Endothelial cell of umbilical vein (primary cell): ENCODE data around the gene TOB1. TPM values are rescaled to one million over a fixed set of nuclear protein-coding genes. Genes with fewer than 3 reads are reported as not detected.

Source experiments
- BruUV-seq: library from RNA; stranded (reverse); fragments of 400-500 nt; replicated peaks from 2 replicates; lab custom pipeline; 2021; lab: Mats Ljungman, UMichigan
- CTCF ChIA-PET: fragments of 300-600, 350-600 bp; sonication (Branson Sonifier 250); formaldehyde crosslinking; loops from one replicate; lab custom pipeline; 2021; ENCODE audit warnings: antibody characterized with exemption, inconsistent platforms; lab: Charles Lee
- POLR2A ChIA-PET: fragments of 300-600, 350-600 bp; sonication (Branson Sonifier 250); formaldehyde crosslinking; loops from one replicate; lab custom pipeline; 2021; ENCODE audit warnings: antibody characterized with exemption, inconsistent platforms; lab: Charles Lee
- DNase-seq: peaks from one replicate; pipeline ENCODE4 v3.0.0-alpha.2; 2011; ENCODE audit warnings: low read depth, low spot score
- FAIRE-seq: peaks from 2 replicates; lab custom pipeline; 2011; peaks lifted over from hg19 to GRCh38; lab: Jason Lieb, UNC
- H2AFZ ChIP-seq: 2 replicates; pipeline ENCODE4 v1.6.0; 2012; ENCODE audit warnings: low read depth, low read length, control low read depth, inconsistent platforms
- H3K27ac ChIP-seq: 2 replicates; pipeline ENCODE4 v1.5.1; 2011; ENCODE audit warnings: low read depth, mild to moderate bottlenecking, control low read depth, low read length, moderate library complexity; ENCODE audit not compliant: insufficient read depth
- H3K27me3 ChIP-seq, 2 experiments: 2 replicates each; pipeline versions ENCODE4 v1.6.0 to v1.6.1; 2011; ENCODE audit warnings: low read length in 2 of 2, mixed read lengths in 1 of 2; ENCODE audit not compliant: control insufficient read depth in 2 of 2, insufficient read depth in 2 of 2
- H3K36me3 ChIP-seq, 2 experiments: 2 replicates in 1 of 2; 3 replicates in 1 of 2; pipeline ENCODE4 v1.5.1; 2011; ENCODE audit warnings: low read length in 2 of 2, mild to moderate bottlenecking in 1 of 2, moderate library complexity in 1 of 2; ENCODE audit not compliant: control insufficient read depth in 2 of 2, insufficient read depth in 2 of 2; ENCODE audit errors: extremely low read depth in 1 of 2
- H3K4me1 ChIP-seq: 3 replicates; pipeline ENCODE4 v1.5.1; 2011; ENCODE audit warnings: mild to moderate bottlenecking, low read length; ENCODE audit not compliant: control insufficient read depth, insufficient read depth; ENCODE audit errors: extremely low read depth
- H3K4me2 ChIP-seq: 2 replicates; pipeline ENCODE4 v1.6.1; 2011; ENCODE audit warnings: low read length, control low read depth, mixed read lengths; ENCODE audit not compliant: insufficient read depth
- H3K4me3 ChIP-seq, 3 experiments: fragments of 200-600 bp in 1 of 3; sonication (generic), shearing (Covaris generic) in 1 of 3; replicated peaks in 1 of 3; 2 replicates each; pipeline ENCODE4 v1.5.1; 2011 to 2016; ENCODE audit warnings: control low read depth in 3 of 3, low read length in 3 of 3, mild to moderate bottlenecking in 2 of 3, inconsistent platforms in 1 of 3, low read depth in 1 of 3, moderate library complexity in 1 of 3; ENCODE audit not compliant: insufficient read depth in 1 of 3
- H3K79me2 ChIP-seq: 2 replicates; pipeline ENCODE4 v1.6.0; 2012; ENCODE audit warnings: low read length, inconsistent platforms; ENCODE audit not compliant: control insufficient read depth, insufficient read depth
- H3K9ac ChIP-seq: replicated peaks from 2 replicates; pipeline ENCODE3; 2011; ENCODE audit warnings: low read length, control low read depth; ENCODE audit not compliant: insufficient read depth; ENCODE audit errors: extremely low read depth
- H3K9me1 ChIP-seq: replicated peaks from 3 replicates; pipeline ENCODE4 v1.6.0; 2011; ENCODE audit warnings: mild to moderate bottlenecking, low read length; ENCODE audit not compliant: control insufficient read depth, insufficient read depth; ENCODE audit errors: extremely low read depth
- H3K9me3 ChIP-seq: replicated peaks from 2 replicates; pipeline ENCODE4 v1.5.1; 2012; ENCODE audit warnings: low read length, inconsistent platforms; ENCODE audit not compliant: control insufficient read depth, insufficient read depth
- H4K20me1 ChIP-seq: replicated peaks from 2 replicates; pipeline ENCODE3; 2011; ENCODE audit warnings: mild to moderate bottlenecking, low read length; ENCODE audit not compliant: control insufficient read depth, insufficient read depth; ENCODE audit errors: extremely low read depth
- EZH2 ChIP-seq: IDR thresholded peaks from 2 replicates; pipeline ENCODE4 v1.6.1; 2012; ENCODE audit warnings: borderline replicate concordance, low read depth, mild to moderate bottlenecking, moderate library complexity, low read length, inconsistent platforms; ENCODE audit not compliant: severe bottlenecking
- FOS ChIP-seq: IDR thresholded peaks from 2 replicates; pipeline ENCODE4 v1.6.1; 2011; ENCODE audit warnings: mild to moderate bottlenecking, low read length, moderate library complexity, borderline replicate concordance; ENCODE audit not compliant: insufficient read depth
- GATA2 ChIP-seq: IDR thresholded peaks from 2 replicates; pipeline ENCODE4 v1.7.0; 2011; ENCODE audit warnings: low read depth, mild to moderate bottlenecking, moderate library complexity, mixed read lengths, low read length; ENCODE audit not compliant: insufficient read length, insufficient read depth
- JUN ChIP-seq: IDR thresholded peaks from 2 replicates; pipeline ENCODE4 v1.6.1; 2011; ENCODE audit warnings: borderline replicate concordance, low read depth; ENCODE audit not compliant: insufficient read length, insufficient read depth
- MYC ChIP-seq: IDR thresholded peaks from one replicate; pipeline ENCODE4 v1.6.1; 2011; ENCODE audit warnings: mild to moderate bottlenecking, low read depth, low read length
- POLR2A ChIP-seq: IDR thresholded peaks from 2 replicates; pipeline ENCODE4 v1.6.1; 2012; ENCODE audit warnings: low read depth, mild to moderate bottlenecking, control low read depth, low read length
- POLR2AphosphoS5 ChIP-seq: IDR thresholded peaks from 2 replicates; pipeline ENCODE4 v1.6.1; 2012; ENCODE audit warnings: low read depth, mild to moderate bottlenecking, control low read depth, low read length, moderate library complexity; ENCODE audit not compliant: insufficient read depth
- dilution Hi-C: fragments of 300-500 bp; cut with MboI; formaldehyde crosslinking; loops from one replicate; pipeline ENCODE4 v1.15.0; 2019; ENCODE audit warnings: low sequenced_read_pairs; ENCODE audit not compliant: extremely low pct_ligation_motif_present
- intact Hi-C: fragments of 100-400 bp; cut with micrococcal nuclease; formaldehyde crosslinking; loops from one replicate; pipeline ENCODE4 v1.10.0; 2022
- polyA plus RNA-seq, 4 experiments: library from polyadenylated mRNA; depleted of rRNA in 3 of 4; stranded (reverse) in 3 of 4; unstranded in 1 of 4; fragments of >200 nt; gene quantifications; 2 replicates each; pipeline versions ENCODE4 v1.2.1 to v1.2.3, GENCODE V29; 2011 to 2012; ENCODE audit warnings: missing spikeins in 1 of 4
- total RNA-seq: library from RNA; stranded (reverse); gene quantifications from 2 replicates; pipeline ENCODE4 v1.2.3, GENCODE V29; 2021
- TF ChIP-seq, protein P1 (sequence below), 2 donors: IDR thresholded peaks; 1 replicate in 1 of 2; 2 replicates in 1 of 2; pipeline ENCODE4 v1.5.1; 2011; ENCODE audit warnings: low read length in 2 of 2, mild to moderate bottlenecking in 2 of 2, moderate library complexity in 2 of 2, control low read depth in 1 of 2, inconsistent platforms in 1 of 2, low read depth in 1 of 2; ENCODE audit not compliant: insufficient read depth in 1 of 2; ENCODE audit errors: extremely low read depth in 1 of 2
- TF ChIP-seq, protein P2 (sequence below): IDR thresholded peaks from 2 replicates; pipeline ENCODE4 v1.6.1; 2011; ENCODE audit not compliant: insufficient read depth, insufficient read length

TOB1 gene
- total and polyA plus RNA-seq, 2 donors (not counting 3 experiments of a cell fraction or from before 2014, with no cell fraction given) = 3.3 to 12.9 TPM

DNA sequence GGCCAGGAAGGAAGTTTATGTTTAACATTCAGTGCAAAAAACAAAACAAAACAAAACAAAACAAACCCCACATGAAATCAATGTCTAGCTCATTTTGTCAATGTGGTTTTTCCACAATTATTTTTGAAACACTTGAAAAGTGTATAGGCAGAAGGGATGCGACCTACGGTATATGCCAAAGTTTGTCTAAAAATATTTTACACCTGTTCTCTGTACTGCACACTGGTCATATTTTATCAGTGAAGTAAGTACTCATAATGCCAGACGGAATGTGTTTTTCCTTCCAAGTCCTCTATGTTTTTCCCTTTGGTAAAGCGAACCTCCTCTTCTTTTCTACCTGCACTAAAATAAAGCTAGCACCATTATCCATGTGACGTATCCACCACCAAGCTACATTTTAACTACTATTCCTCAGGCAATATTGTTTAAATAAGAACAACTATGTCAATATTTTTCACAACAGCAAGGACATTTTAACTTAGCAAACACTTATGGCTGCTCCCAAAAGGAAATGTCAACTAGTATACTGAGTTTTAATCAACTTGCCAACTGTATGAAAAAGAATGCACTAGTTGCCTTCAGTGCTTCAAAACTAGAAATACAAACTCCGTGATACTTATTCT, 10.3 kb downstream of the TOB1 start:
- peaks cover 7 to 16% of the 10 kb centered on the region in 2 experiments for H3K27me3 ChIP-seq
- DNase-seq (no peak), FAIRE-seq (no peak)
- no peak for TF ChIP-seq JUN
- TF ChIP-seq GATA2 = no peak
- TF ChIP-seq, protein P1, sequence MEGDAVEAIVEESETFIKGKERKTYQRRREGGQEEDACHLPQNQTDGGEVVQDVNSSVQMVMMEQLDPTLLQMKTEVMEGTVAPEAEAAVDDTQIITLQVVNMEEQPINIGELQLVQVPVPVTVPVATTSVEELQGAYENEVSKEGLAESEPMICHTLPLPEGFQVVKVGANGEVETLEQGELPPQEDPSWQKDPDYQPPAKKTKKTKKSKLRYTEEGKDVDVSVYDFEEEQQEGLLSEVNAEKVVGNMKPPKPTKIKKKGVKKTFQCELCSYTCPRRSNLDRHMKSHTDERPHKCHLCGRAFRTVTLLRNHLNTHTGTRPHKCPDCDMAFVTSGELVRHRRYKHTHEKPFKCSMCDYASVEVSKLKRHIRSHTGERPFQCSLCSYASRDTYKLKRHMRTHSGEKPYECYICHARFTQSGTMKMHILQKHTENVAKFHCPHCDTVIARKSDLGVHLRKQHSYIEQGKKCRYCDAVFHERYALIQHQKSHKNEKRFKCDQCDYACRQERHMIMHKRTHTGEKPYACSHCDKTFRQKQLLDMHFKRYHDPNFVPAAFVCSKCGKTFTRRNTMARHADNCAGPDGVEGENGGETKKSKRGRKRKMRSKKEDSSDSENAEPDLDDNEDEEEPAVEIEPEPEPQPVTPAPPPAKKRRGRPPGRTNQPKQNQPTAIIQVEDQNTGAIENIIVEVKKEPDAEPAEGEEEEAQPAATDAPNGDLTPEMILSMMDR (IDR thresholded peaks at IDR 0.05; ENCODE audit: extremely low read depth in 1 of 2, insufficient read depth in 1 of 2, low read depth in 1 of 2, low read length in 2 of 2) = no peak
- TF ChIP-seq POLR2A = no peak
- TF ChIP-seq FOS = no peak
- no peak for TF ChIP-seq POLR2AphosphoS5
- TF ChIP-seq, protein P2, sequence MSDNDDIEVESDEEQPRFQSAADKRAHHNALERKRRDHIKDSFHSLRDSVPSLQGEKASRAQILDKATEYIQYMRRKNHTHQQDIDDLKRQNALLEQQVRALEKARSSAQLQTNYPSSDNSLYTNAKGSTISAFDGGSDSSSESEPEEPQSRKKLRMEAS = no peak
- TF ChIP-seq EZH2 = no peak
- no peak for TF ChIP-seq MYC
- H3K9me3 ChIP-seq = no peaks in the 10 kb centered on the region
- dilution Hi-C loops (no loop called here), intact Hi-C loops (no loop called here)
- H3K4me2 ChIP-seq = no peak overlapping the region
- POLR2A ChIA-PET = interaction anchor here (6.1 kb wide), 1 partner anchor 10 kb away, joined by 67 read pairs; the partner anchor contains the start of gene TOB1
- no peak overlapping the region for H2AFZ ChIP-seq
- BruUV-seq = no TSS peak
- peaks cover 10% of the 10 kb centered on the region for H3K4me1 ChIP-seq
- no peaks in the 10 kb centered on the region for H3K9me1 ChIP-seq
- no peaks in the 10 kb centered on the region for H4K20me1 ChIP-seq
- H3K9ac ChIP-seq = no peak overlapping the region
- H3K27ac ChIP-seq = no peak overlapping the region
- CTCF ChIA-PET = interaction anchor here (0.6 to 2.2 kb wide), 6 partner anchors 73 to 145 kb away, joined by 3 to 8 read pairs (median 4); no protein-coding TSS in a partner anchor
- H3K79me2 ChIP-seq = no peaks in the 10 kb centered on the region
- H3K36me3 ChIP-seq = no peaks in the 10 kb centered on the region
- H3K4me3 ChIP-seq = no peak overlapping the region
